ENCODE data around the gene TUBD1. TPM values are rescaled to one million over a fixed set of nuclear protein-coding genes. Genes with fewer than 3 reads are reported as not detected.

The TUBD1 gene
- total and polyA plus RNA-seq, 2 of the 13 experiments (the other 11 are each of a cell fraction or from before 2014, with no cell fraction given), result 18.2 to 25.9 TPM

- no peak for TF ChIP-seq GPBP1L1 (CRISPR knock-in tag; IDR thresholded peaks at IDR 0.05)
- no peak; the same call in 1 of the 2 replicates for TF ChIP-seq ZSCAN22 (CRISPR knock-in tag; IDR thresholded peaks at IDR 0.05)
- TF ChIP-seq KDM2A (CRISPR knock-in tag; IDR thresholded peaks at IDR 0.05; ENCODE audit: borderline replicate concordance, low read depth), result peak; percentile 92
- TF ChIP-seq YEATS2 (CRISPR knock-in tag; IDR thresholded peaks at IDR 0.05; ENCODE audit: borderline replicate concordance), result peak; percentile 96
- peak; percentile 94; the same call in 1 of the 2 replicates for TF ChIP-seq PREB (CRISPR knock-in tag; IDR thresholded peaks at IDR 0.05)
- peak; percentile 92; the same call in 1 of the 2 replicates for TF ChIP-seq FOXK1 (CRISPR knock-in tag; IDR thresholded peaks at IDR 0.05; ENCODE audit: borderline replicate concordance, low read depth)
- TF ChIP-seq MNT (IDR thresholded peaks at IDR 0.05), result peak; percentile 86
- no peak for TF ChIP-seq NR2F1 (CRISPR knock-in tag; IDR thresholded peaks at IDR 0.05)
- no peak for TF ChIP-seq ATF1 (CRISPR knock-in tag; IDR thresholded peaks at IDR 0.05)
- TF ChIP-seq ZNF225 (CRISPR knock-in tag; IDR thresholded peaks at IDR 0.05), result no peak; the same call in none of the 2 replicates
- no peak for TF ChIP-seq CEBPB (IDR thresholded peaks at IDR 0.05; ENCODE audit: borderline replicate concordance, low read depth, low read length)
- TF ChIP-seq ZNF704 (CRISPR knock-in tag; IDR thresholded peaks at IDR 0.05; ENCODE audit: borderline replicate concordance), result peak; percentile 91
- TF ChIP-seq ZSCAN30 (CRISPR knock-in tag; IDR thresholded peaks at IDR 0.05), result peak; percentile 34; the same call in 1 of the 2 replicates
- TF ChIP-seq AGO2 (optimal IDR thresholded peaks at IDR 0.05; ENCODE audit: low read depth, low read length), result peak; percentile 65
- peak; percentile 92 for TF ChIP-seq KLF12 (CRISPR knock-in tag; IDR thresholded peaks at IDR 0.05; ENCODE audit: borderline replicate concordance)
- peak; percentile 3 for TF ChIP-seq XRCC5 (optimal IDR thresholded peaks at IDR 0.05; ENCODE audit: low read length)
- TF ChIP-seq REPIN1 (CRISPR knock-in tag; IDR thresholded peaks at IDR 0.05; ENCODE audit: borderline replicate concordance, low read depth), result peak; percentile 66; the same call in 1 of the 2 replicates
- TF ChIP-seq EP300 (IDR thresholded peaks at IDR 0.05; ENCODE audit: low read depth in 2 of 2, low read length in 2 of 2), result no peak
- TF ChIP-seq EP300 (CRISPR knock-in tag; IDR thresholded peaks at IDR 0.05; ENCODE audit: borderline replicate concordance), result peak; percentile 19; the same call in 1 of the 2 replicates
- no peak for TF ChIP-seq ZNF564 (CRISPR knock-in tag; IDR thresholded peaks at IDR 0.05)
- peak; percentile 95 for TF ChIP-seq DMAP1 (CRISPR knock-in tag; IDR thresholded peaks at IDR 0.05)
- no peak for TF ChIP-seq ZNF282 (IDR thresholded peaks at IDR 0.05; ENCODE audit: partially characterized antibody)
- 0 out of 2 replicates have a peak, but pooled peaks have one; percentile 5 for TF ChIP-seq STAG1 (CRISPR knock-in tag; IDR thresholded peaks at IDR 0.05)
- TF ChIP-seq SP4 (CRISPR knock-in tag; IDR thresholded peaks at IDR 0.05), result no peak; the same call in 1 of the 2 replicates
Observed at GRCh38 chr17:59892924-59893675, at the start of gene TUBD1, which contains the start of gene RPS6KB1 (continued).
